ENCODE data around the gene PIN1.
"Not testable (repeated sequence)": the region's sequence is repeated elsewhere in the genome, so short reads cannot be mapped to it uniquely, and the experiment has no call there.

The PIN1 gene

DNA sequence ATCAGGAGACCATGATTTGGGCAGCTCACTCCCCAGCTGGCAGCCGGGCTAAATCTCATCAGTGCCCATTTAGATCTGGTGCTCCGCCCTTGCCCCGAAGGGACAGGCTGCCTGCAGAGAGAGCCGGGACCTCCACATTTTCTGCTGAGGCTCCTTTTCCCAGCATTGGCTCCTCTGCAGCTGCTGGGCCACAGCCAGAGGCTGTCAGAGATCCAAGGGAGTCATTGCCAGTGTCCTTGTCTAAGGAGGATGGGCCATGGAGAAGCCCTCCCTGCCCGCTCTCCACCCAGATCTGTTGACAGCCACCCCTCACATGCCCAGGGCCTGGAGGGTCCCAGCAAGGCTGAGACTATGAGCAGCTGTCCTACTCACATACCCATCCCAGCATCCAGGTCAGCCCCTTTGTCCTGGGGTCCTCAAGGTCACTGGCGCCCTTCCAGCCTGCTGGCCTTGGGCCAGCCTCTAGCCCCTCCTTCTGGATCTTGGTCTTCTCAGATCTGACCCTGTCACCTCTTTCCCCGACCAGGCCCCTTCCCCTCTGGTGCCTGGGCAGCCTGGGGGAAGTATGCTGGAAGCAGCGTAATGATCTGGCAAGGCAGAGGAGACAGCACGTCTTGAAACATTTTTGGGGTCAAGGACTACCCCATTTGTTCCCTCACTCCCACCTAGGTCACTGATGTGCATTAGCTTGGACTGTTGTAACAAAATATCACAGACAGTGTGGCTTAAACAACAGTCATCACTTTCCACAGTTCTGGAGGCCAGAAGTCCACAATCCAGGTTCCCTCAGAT is 7.9 kb downstream of the PIN1 start:
- CTCF ChIA-PET: interaction anchor here (1.2 kb wide), 1 partner anchor 8 kb away, joined by 3 read pairs; no protein-coding TSS in a partner anchor
- DNase-seq (ENCODE audit: low read depth, low spot score): no peak
- POLR2A ChIA-PET: no interaction called here
- no peak overlapping the region for H3K4me3 ChIP-seq (ENCODE audit: low read depth, low read length)
- TF ChIP-seq, protein P1, sequence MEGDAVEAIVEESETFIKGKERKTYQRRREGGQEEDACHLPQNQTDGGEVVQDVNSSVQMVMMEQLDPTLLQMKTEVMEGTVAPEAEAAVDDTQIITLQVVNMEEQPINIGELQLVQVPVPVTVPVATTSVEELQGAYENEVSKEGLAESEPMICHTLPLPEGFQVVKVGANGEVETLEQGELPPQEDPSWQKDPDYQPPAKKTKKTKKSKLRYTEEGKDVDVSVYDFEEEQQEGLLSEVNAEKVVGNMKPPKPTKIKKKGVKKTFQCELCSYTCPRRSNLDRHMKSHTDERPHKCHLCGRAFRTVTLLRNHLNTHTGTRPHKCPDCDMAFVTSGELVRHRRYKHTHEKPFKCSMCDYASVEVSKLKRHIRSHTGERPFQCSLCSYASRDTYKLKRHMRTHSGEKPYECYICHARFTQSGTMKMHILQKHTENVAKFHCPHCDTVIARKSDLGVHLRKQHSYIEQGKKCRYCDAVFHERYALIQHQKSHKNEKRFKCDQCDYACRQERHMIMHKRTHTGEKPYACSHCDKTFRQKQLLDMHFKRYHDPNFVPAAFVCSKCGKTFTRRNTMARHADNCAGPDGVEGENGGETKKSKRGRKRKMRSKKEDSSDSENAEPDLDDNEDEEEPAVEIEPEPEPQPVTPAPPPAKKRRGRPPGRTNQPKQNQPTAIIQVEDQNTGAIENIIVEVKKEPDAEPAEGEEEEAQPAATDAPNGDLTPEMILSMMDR (IDR thresholded peaks at IDR 0.05; ENCODE audit: insufficient read depth, low read length, missing control alignments): no peak

DNA sequence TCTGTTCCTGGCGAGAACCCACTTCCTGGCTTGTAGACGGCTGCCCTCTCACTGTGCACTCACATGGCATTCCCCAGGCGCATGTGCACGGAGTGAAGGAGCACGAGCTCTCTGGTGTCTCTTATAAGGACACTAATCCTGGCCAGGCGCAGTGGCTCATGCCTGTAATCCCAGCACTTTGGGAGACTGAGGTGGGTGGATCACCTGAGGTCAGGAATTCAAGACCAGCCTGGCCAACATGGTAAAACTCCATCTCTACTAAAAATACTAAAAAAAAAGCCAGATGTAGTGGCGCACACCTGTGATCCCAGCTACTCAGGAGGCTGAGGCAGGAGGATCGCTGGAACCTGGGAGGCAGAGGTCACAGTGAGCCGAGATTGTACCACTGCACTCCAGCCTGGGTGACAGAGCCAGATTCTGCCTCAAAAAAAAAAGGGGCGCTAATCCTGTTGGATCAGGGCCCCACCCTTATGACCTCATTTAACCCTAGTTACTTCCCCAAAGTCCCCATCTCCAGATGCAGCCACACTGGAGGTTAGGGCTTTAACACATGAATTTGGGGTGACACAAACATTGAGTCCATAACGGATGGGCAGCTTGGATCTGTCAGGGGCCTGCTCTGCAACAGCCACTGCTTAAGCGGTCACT is 8.6 kb downstream of the PIN1 start:
- DNase-seq (ENCODE audit: low read depth, low spot score); H3K4me3 ChIP-seq (ENCODE audit: low read depth, low read length); POLR2A ChIA-PET: not testable (repeated sequence)
- CTCF ChIA-PET: interaction anchor here (1.2 kb wide), 1 partner anchor 8 kb away, joined by 3 read pairs; no protein-coding TSS in a partner anchor

DNA sequence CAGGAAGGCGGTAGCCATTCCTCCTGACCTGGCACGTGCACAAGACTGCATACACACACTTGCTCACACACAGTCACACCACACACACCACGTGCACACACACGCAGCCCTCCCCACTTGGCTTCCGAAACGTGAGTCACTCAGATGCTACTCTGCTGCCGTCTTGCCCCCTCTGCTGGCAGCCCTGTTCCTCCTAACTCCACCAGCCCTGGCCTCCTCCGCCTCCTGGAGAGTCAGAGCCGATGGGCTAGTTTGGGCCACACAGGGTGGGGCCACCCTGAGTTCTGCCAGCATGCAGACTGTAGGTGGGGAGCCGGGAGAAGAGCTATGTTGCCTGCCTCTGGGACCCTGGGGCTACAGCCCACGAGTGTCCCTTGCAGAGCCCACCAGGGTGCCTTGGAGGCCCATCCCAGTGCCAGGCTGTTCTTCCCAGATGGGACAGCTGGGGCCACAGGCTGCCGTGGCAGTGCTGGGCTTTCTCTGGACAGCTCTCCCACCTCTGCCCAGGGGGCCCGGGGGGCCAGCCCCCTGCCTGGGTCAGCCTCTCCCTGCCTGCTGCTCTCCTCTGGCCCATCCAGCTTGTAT is 12.1 kb downstream of the PIN1 start:
- ChIA-PET POLR2A (no interaction called here), CTCF (interaction anchor here (0.6 to 4.2 kb wide), 8 partner anchors 10 to 254 kb away, joined by 3 to 69 read pairs (median 4); partner anchors contain the start of genes PIN1 and UBL5)

DNA sequence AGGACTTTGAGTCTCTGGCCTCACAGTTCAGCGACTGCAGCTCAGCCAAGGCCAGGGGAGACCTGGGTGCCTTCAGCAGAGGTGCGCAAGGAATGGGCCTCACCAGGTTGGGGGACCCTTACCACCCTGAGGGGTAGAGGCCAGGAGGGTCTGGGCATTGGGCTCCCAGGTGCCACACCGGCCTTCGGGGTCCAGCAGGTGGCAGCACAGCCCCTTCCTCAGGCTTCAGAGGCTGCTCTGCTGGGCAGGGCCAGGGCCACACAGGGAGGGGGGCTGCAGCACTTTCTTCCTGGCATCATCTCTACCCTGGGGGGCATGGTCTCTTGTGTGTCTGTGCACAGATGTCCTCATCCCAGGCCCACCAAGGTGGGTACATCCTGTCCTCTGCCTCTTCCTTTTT is 12.9 kb downstream of the PIN1 start:
- CTCF ChIA-PET: interaction anchor here (2.0 to 4.2 kb wide), 3 partner anchors 9 to 20 kb away, joined by 10 to 69 read pairs (median 23); partner anchors contain the start of genes PIN1 and UBL5
- no peak for DNase-seq (ENCODE audit: low read depth, low spot score)
- POLR2A ChIA-PET: no interaction called here
- TF ChIP-seq, protein P1 (IDR thresholded peaks at IDR 0.05; ENCODE audit: insufficient read depth, low read length, missing control alignments): peak; percentile 48
- no peak overlapping the region for H3K4me3 ChIP-seq (ENCODE audit: low read depth, low read length)

More for the DNA sequence above, 12.1 kb downstream of the PIN1 start:
- no peak overlapping the region for H3K4me3 ChIP-seq (ENCODE audit: low read depth, low read length)
- TF ChIP-seq, protein P1 (IDR thresholded peaks at IDR 0.05; ENCODE audit: insufficient read depth, low read length, missing control alignments): peak; percentile 95
- DNase-seq (ENCODE audit: low read depth, low spot score): peak; percentile 75

DNA sequence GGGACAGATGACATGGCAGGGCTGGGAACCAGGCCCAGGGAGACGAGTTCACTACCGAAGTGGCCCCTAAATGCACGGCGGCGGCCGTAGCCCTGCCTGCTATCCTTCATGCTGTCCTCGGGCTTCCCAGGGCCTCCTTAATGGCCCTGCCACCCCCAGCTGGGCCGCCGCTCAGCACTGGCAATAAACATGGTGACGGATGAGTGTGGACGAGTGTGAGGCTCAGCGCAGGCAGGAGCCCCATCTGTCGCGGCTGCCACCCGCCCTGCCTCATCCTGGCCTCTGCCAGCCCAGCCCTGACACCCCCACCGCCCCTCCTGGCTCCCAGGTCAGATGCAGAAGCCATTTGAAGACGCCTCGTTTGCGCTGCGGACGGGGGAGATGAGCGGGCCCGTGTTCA is 13.6 kb downstream of the PIN1 start:
- POLR2A ChIA-PET: no interaction called here
- no peak for DNase-seq (ENCODE audit: low read depth, low spot score)
- CTCF ChIA-PET: interaction anchor here (4.2 kb wide), 1 partner anchor 12 kb away, joined by 69 read pairs; the partner anchor contains the start of gene PIN1
- H3K4me3 ChIP-seq (ENCODE audit: low read depth, low read length): no peak overlapping the region
- TF ChIP-seq, protein P1 (IDR thresholded peaks at IDR 0.05; ENCODE audit: insufficient read depth, low read length, missing control alignments): no peak

DNA sequence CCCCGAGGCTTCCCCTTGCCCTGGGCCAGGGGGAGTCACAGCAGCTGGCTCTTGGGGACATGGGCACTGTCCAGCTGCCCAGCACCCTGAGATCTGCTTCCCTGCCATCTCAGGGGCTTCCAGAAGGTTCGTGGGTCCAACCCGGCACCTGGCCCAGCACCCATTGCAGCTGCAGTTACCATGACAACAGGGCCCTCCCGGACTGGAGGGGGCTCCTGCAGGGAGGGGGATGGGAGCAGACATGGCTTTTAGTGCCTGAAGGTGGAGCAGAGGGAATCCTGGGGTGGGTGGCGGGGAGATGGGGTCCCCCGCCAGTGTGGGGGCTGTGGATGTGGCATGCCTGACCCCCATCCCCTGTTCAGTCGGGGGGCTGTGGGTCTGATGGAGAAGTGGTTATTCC is 14.7 kb downstream of the PIN1 start:
- no peak overlapping the region for H3K4me3 ChIP-seq (ENCODE audit: low read depth, low read length)
- ChIA-PET POLR2A (no interaction called here), CTCF (no interaction called here)
- TF ChIP-seq, protein P1 (IDR thresholded peaks at IDR 0.05; ENCODE audit: insufficient read depth, low read length, missing control alignments): no peak
- no peak for DNase-seq (ENCODE audit: low read depth, low spot score)

All from AG04449 (cell line).